CD4-positive, alpha-beta T cell treated with Interferon gamma for 1 hour (primary cell): ENCODE results near the gene FNBP1L.
"Not testable (repeated sequence)": the region's sequence is repeated elsewhere in the genome, so short reads cannot be mapped to it uniquely, and the experiment has no call there.

Source experiments
- DNase-seq: peaks from one replicate; pipeline ENCODE4 v3.0.0-alpha.2; 2020

FNBP1L gene

GRCh38 chr1:93575621-93576284, 127.8 kb downstream of the FNBP1L start:
- no peak for DNase-seq

- DNase-seq: no peak
Measured at GRCh38 chr1:93576346-93576745, 128.4 kb downstream of the FNBP1L start.

- DNase-seq: no peak
Measured at GRCh38 chr1:93576746-93577145, 128.8 kb downstream of the FNBP1L start.

GRCh38 chr1:93577536-93578432, 129.9 kb downstream of the FNBP1L start:
- DNase-seq: no peak

- DNase-seq: no peak
Measured at GRCh38 chr1:93578433-93578830, 130.5 kb downstream of the FNBP1L start.

GRCh38 chr1:93578911-93579825, 131.2 kb downstream of the FNBP1L start:
- DNase-seq: no peak

- DNase-seq: no peak
Measured at GRCh38 chr1:93579891-93580290, 132.0 kb downstream of the FNBP1L start.

GRCh38 chr1:93581917-93582850, 134.3 kb downstream of the FNBP1L start:
- no peak for DNase-seq

GRCh38 chr1:93584261-93585003, 136.5 kb downstream of the FNBP1L start:
- DNase-seq: no peak

GRCh38 chr1:93585059-93585966, 137.4 kb downstream of the FNBP1L start:
- DNase-seq: no peak

GRCh38 chr1:93587354-93587753, 139.4 kb downstream of the FNBP1L start:
- no peak for DNase-seq

- no peak for DNase-seq
Measured at GRCh38 chr1:93588206-93588605, 140.3 kb downstream of the FNBP1L start.

- no peak for DNase-seq
Measured at GRCh38 chr1:93588955-93589354, 141.0 kb downstream of the FNBP1L start.

- DNase-seq: not testable (repeated sequence)
Measured at GRCh38 chr1:93591291-93591675, 143.4 kb downstream of the FNBP1L start.

GRCh38 chr1:93591676-93592550, 144.0 kb downstream of the FNBP1L start:
- DNase-seq: peak; percentile 28

- DNase-seq: no peak
Measured at GRCh38 chr1:93592551-93592949, 144.6 kb downstream of the FNBP1L start.

- DNase-seq: no peak
Measured at GRCh38 chr1:93593854-93594602, 146.1 kb downstream of the FNBP1L start.

- DNase-seq: no peak
Measured at GRCh38 chr1:93594603-93594880, 146.6 kb downstream of the FNBP1L start.

- no peak for DNase-seq
Measured at GRCh38 chr1:93595266-93595665, 147.3 kb downstream of the FNBP1L start.
